Mesenteric fat pad (tissue), 1 donor: ENCODE results near the gene ADAMTS2. TPM values are rescaled to one million over a fixed set of nuclear protein-coding genes. Genes with fewer than 3 reads are reported as not detected.

Experiments
- DNase-seq: peaks from one replicate; pipeline ENCODE4 v3.0.0-alpha.2; 2020; ENCODE audit warnings: low spot score
- total RNA-seq: library from RNA; stranded (reverse); fragmentation: NEBNext Ultra II Directional; extraction: Animal tissue kit (Norgen Biotek cat#: 25700); gene quantifications from one replicate; pipeline ENCODE4 v1.2.1, GENCODE V29; 2021
- donor health status: DM: yes; HTN: yes; CAD: no.

ADAMTS2 gene
- total RNA-seq, 1 donor from 2014 or later: 79.4 TPM

DNA sequence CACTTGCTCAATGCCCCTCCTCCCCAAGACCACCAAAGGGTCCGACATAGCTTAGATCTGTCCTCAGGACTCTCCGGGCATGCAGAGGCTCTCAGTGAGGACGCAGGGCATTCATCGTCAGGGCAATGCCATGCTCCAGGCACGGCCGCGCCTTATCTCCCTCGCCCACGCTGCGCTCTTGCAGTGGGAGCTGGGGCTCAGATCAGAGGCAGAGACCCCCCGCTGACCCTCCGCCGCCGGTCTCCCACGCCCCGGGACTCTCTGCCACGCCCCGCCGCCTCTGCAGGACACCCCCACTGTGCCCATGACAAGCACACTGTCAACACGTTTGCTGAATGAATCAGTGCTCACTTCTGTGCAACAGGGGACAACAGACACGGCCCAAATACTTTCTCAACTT lies 140.7 kb downstream of the ADAMTS2 start:
- no peak for DNase-seq

DNA sequence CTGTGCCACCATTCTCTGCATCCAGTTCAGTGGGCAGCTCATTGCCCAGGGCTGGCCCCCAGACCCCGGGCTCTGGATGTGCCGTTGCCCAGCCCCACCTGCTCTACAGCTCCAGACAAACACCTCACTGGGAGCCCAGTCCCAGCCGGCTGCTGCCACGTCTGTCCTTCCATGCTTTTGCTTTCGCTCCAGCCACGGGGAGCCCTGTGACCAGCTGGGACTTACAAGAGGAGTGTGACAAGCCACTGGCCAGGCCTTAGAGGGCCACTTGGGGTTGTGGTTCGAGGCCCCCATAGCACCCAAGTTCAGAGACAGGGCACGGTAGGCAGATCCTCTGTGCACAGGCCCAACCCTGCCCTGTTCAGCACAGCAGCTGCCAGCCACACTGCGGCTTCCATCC lies 142.0 kb downstream of the ADAMTS2 start:
- no peak for DNase-seq

DNA sequence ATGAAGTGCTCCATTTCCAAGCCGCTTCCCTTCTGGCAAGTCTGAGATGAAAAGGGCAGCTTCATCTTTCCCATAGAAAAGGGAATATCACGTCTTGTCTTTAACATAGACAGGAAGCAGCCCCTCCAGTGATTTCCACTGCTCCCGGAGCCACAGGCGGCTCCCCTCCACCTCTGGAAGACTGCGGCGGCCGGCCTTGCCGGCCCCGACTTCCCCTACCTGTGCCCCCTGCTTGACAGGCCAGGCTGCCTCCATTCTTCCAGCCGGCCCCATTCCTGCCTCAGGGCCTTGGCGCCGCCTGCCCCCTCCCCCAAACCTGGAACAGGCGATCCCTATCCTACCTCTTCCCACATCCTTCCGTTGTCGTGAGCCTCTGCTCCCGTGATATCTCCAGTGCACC lies 143.3 kb downstream of the ADAMTS2 start:
- no peak for DNase-seq

DNA sequence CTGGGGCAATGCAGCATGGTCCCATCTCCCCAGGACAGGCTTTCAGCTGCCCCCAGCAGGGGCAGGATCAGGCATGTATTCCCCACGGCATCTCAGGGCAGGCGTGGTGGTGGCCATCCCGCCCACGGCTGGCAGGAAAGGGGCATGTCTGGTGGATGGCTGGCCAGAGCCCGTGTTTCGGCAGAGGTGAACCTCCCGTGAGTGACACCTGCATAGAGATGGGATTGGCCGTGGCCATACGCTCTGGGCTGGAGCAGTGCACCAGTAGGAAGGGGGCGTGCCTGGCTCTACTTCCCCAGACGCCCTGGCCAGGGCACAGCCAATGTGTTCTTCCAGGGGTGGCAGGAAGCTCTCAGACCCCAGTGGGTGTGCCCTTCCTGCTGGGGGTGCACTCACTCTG lies 146.0 kb downstream of the ADAMTS2 start:
- DNase-seq: no peak

DNA sequence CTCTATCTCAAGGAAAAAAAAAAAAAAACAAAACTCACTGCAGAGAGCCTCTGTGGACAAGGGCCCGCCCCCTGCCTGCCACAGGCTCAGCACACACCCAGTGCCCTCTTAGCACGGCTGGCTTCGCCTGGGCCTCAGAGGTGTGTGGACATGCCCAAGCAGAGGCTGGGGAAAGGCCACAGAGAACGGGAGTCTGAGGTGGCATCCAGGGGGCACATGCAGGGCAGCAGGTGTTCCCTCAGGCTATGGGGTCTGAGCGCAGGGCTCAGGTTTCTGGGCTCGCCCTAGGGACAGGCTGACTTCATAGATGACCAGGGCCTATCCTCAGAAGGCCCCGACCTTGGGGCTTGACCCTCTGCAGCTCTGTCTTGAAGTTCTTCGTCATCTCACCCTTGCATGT lies 146.4 kb downstream of the ADAMTS2 start:
- no peak for DNase-seq

DNA sequence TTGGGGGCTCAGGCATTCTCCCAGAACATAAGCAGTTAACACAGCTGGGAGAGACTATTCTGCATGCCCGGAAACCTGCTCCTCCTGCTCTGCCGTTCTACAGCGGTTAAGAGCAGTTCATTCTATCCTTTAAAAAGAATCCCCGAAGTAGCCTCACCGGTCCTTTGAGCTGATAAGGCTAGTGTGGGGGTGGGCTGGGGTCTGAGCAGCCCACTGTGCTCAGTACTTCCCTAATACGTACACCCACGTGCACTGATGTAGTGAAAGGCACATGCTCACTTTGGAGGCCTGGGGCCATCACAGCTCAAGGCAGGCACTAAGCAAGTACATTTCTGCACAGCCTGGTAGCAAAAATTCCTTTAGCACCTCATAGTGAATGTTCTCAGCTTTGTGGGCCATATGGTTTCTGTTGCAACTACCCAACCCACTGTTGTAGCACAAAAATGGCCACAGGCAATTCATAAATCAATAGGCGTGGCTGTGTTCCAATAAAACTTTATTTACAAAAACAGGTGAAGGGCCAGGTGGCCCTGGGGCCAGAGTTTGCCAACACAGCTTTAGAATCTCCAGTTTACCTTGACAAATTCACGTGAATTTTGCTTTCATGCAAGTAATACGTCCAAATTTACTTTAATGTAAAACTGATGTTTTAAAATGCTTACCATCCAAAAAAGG lies 148.7 kb downstream of the ADAMTS2 start:
- DNase-seq: no peak

DNA sequence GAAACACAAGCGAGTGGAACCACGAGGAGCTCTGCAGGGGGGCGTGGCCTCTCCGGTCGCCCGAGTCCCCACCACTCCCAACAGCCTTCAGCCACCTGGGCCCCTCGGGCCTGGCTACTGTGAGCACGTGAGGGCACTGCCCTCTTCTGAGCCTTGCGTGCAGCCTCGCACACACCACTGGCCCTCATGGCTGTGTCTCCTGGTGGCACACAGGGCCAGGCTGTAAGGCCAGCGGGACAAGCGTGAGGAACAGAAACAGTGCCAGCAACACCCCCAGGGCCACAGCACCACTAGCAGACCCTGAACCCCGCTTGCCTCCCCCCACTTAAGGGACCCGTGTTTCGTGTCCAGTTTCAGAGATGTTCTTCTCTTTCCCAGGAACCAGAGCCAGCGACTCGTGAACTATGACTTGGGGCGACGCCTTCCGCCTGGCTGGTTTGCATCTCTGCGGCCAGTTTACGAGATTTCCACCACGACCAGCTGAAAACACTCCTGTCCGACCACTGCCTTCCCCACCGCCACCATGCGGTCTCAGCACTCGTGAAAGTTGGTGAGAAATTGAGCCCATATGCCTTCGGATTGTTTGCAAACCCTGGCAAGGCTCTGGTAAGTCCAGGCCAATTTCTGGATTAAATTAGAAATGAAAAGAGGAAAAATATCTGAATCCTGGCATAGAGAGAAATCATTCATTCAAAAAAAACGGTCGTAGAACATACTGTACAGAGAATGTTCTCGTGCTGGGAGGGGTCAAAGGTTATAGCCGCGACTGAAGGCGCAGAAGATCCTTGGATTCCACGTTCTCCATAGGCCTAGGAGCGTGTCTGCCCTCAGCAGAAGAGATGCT lies 149.5 kb downstream of the ADAMTS2 start:
- no peak for DNase-seq

DNA sequence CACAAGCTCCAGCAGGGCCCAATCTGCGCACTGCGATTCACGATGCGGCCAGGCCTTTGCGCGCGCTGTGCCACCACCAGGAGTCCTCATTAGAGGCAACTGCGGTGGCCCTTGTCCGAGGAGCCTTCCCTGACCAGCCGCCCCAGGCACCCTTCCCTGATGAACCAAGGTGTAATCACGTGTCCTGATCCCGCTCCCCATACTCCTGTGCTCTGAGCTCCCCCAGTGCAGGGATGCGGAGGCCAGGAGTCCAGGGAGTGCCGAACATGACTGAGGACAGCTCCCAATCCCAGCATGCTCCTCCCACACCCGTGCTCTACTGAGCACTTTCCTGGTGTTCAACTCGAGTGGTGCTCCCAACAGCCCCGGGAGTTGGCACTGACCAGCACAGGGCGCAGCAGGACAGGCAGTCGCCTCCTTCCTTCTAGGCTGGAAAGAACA lies 150.3 kb downstream of the ADAMTS2 start:
- no peak for DNase-seq

DNA sequence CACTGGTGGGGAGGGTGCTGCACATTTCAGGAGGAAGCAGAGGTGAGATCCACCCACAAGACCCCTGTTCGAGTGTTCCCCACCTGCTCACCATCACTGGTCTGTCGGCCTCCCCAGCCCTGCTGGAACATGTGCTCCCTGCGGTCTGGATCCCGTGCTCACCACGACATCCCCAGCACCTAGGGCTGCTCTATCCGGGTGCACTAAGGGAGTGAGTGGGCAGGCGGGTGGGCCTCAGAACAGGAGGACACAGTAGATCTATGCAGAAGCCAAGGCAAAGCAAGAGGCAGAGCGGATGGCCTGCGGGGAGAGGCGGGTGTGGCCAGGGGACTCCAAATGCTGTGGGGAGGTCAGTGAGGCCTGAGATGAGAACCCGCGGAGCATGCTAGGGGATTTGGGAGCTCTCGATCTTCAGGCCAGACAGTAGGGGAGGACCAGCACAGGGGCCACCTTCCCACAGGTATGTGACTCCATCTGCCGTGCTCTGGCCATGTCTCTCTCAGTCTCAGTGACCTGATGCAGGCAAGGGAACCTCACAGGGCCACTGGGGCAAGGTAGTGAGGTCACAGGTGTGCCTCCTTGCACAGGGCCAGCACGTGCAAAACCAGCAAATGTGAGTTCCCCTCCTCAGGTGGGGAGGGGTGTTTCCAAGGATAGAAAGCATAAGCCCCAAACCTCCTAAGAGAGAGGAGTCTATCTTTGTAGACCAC lies 150.9 kb downstream of the ADAMTS2 start:
- no peak for DNase-seq

DNA sequence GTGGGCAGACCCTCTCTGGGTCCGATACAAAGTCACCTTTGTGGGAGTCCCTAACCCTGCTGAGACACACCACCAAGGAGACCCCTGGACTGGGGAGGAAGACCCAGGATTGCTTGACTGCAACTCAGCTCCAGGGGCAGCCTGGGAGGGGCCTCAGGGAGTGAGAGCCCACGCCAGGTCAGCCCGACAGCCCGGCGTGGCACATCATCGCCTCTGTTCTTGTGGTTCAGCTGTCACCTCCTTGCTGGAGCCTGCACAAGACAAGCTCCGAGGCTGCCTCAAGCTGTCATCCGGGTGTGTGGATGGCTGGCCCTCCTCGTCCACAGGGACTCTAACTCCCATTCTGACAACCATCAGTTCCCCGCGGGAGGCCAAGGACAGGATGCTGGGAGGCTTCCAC lies 151.5 kb downstream of the ADAMTS2 start:
- no peak for DNase-seq

DNA sequence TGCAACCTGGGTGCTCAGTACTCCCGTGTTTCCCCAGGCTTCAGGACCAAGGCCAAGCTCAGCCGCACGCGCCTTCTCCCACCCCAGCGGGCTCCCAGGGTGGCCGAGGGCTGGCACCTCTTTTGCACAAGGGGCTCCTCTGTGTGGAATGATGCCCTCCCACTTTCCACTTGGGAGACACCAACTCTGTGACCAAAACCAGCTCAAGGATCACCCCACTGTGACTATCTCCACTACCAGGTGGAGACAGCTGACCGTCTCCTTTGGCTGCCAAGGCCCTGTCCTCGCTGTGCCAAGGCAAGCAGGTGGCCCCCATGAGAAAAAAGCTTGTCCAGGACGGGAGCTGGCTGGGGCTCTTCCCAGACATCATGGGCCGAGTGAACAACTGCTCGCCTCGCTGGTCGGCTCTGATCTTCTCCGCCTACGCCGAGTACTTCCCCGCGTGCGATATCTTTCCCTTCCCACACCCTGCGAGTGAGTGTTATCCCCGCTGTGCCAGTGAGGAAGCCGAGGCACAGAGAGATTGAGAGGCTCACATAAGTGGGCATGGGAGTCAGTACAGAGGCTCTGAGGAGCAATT lies 152.3 kb downstream of the ADAMTS2 start:
- DNase-seq: no peak

DNA sequence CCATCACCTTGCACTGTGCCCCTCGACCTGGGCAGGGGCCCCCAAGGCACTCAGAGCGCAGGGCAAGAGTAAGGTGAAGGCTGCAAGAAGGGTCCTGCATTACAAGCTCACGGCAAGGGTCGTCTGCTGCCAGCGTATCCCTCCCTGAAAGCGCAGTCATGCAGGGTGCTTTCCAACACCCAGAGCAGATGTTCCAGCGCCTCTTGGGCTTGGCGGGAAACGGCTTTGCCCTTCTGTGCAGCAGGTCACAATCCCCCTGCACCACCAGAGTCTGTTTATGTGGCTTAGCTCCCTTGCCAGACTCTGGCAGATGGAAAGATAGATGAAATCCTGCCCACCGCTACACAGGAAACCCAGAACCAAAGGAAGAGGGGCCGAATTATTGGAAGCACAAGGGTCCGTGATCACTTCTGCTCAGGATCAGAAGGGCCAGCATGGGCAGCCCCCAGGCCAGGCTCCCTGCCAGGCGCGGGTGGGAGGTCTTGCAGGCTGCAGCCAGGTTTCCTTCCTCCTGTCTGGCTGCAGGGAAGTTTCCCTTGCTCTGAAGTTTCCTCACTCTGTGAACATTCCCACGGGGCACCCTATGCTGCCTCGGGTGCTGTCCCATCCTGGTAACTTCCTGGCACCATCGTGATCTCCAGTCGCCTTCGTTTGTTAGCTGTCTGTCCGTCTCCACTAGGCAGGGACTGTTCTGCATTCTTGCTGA lies 152.9 kb downstream of the ADAMTS2 start:
- DNase-seq: no peak

DNA sequence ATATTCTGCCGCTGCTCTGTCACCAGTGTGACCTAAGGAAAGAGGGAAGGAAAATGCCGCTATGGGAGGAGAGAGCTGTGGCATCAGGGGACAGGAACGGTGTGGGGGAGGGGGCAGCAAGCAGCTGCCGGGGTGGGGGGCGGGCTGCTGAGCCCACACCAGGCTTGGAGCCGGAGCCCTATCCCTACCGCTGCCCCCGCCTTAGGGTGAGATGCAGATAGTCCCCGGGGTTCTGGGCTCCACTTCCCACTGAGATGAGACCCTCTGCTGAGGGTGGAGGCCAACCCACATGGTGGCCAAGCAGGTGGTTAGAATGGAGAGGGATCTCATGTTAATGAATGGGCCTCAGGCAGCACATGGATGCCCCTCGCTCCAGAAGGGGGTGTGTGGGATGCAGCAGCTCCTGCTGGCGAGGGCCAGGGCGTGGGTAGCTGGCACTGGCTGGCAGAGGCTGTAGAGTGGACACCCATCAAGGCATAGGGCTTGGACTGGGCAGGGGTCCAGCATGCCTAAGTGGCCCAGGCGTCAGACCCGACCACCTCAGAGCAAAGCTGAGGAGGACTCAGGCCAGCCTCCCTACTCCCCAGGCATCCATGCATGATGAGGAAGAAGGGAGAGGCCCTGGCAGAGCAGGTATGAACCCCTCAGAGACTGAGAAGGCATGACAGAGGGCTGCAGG lies 153.6 kb downstream of the ADAMTS2 start:
- DNase-seq: no peak

DNA sequence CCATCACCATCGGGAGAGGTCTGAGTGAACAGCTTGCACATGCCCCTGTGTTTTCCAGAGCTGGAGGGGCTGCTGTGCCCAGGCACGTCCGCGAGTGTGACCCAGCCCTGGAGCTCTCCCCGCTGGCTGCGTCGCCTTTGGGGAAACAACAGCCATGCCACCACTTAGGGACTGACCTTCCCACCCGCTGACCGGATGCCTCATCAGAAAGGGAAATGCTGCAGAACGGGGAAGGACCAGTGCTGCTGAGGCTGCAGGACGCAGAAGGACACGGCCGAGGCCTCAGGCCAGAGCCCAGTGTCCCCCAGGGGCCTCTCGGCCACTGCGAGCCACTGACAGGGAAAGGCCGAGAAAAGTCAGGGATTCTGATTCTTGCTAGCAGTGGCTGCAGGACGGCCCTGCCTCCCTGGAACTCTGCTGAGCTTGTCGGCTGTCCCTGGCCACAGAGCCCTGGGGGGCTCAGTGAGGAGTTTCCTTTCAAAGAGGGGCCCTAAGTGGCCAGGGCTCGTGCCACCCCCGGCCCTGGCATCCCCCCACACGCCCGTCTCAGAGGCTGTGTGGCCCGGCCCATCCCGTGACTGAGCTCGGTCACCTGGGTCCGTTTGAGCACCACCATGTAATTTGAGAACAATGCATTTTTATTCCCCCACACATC lies 154.3 kb downstream of the ADAMTS2 start:
- no peak for DNase-seq

DNA sequence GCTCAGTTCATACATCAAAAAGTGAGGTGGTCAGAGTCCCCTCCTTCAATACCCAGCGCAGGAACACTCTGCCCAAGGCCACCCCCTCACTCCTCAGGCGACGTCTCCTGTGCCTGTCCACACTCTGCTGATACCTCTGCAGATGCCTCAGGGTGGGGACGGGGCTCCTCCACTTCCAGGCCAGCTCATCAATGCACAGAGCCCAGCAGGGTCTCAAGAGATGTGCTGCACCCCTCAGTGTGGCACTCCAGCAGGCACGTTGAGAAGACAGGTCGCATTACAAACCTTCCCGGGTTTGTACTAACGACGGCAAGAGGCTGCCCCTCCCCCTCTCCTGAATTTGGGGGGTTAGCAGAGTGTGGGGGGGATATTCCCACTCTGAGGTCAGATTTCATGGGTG lies 156.6 kb downstream of the ADAMTS2 start:
- DNase-seq: no peak

DNA sequence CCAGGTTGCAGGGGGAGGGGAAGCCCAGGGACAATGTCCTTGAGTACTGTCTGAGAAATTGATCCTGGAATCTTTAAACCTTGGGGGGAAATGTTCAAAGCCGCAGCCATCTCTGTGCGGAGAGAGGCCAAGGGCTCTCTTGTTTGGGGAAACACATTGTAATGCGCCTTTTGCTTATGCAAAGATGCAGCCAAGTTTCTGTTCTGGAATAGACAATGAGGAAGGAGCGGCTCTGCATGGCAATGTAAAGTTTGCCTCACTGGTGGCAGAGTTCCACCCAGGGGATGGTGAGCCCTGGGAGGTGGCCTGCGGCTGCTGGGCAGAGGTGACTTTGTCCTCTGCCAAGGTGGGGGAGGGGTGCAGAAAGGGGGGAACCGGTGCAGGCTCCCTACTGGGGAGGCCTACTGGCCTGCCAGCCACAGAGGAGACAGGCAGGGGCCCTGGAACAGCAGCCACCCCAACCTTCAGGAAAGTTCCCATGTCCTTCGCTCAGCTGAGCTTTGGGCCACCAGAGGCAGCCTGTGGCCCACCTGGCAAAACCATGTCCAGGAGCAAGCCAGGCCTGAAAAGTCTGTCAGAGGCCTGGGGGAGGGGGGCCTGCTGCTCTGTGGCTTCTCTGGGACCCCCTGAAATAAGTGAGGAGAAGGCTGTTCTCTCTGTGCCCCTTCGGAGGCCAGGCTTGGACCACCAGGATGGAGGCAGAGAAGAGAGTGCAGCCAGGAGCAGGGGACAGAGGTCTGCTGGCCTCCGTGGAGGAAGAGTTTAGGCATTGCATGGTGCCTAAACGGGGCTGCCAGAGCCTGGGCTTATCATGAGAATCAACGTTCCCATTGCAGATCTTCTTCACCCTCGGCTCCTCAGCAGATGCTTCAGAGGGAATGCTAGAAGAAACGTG lies 157.3 kb downstream of the ADAMTS2 start:
- DNase-seq: no peak

DNA sequence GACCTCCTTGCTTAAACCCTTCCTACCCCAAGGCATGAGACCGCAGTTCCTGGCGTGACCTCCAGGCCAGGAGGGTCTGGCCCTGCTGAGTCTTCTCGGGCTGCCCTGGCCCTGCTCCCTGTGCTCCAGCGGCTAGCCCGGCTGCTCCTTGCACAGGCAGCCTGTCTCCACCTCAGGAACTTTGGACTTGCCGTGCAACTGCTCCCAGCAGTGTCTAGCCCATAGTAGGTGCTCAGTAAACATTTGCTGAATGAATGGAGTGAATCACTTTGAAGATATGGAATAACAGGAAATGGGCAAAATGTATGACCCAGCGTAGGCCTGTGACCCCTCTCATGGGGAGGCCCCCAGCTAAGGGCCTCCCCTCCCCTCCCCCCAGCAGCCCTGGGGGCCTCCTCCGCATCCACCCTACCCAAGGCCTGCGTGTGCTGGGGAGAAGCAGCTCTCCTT lies 158.0 kb downstream of the ADAMTS2 start:
- DNase-seq: no peak

DNA sequence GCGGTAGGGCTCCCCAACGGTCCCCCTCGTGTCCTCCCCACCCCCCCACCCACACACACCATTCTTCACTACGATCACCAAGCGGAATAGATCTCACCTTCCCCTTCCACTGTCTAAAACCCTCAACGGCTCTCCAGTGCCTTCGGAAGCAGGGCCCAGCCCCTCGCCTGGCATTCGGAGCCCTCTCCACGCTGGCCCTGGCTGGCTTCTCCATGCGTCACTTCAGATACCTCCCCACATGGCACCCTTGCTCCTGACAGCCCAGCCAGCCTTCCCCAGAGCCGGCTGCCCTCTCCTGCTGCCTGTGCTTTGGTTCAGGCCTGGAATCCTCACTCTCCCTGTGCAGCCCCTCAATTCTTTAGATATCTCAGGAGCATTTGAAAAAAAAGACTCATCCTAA lies 158.5 kb downstream of the ADAMTS2 start:
- DNase-seq: no peak

DNA sequence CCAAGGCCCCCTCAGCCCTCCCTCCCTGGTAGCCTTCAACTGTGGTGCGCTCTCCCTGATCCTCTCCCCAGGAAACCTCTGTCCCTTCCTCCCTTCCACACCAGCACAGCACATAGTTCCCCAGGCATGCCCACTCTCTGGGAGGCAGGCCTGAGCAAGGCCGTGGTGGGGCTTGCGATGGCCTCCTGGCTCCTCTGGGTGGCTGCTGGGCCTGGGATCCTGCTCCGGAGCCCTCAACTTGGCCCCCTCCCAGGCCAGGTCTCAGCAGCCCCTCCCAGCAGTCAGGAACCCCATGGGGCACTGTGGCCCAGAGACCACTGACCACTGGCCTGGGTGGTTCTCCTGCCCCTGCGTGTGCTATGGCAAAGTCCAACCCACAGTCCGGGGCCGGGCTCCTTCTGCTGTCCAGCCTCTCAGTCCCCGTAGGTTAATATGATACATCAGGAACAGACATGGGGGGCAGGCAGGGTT lies 159.3 kb downstream of the ADAMTS2 start:
- no peak for DNase-seq
